ENCODE data around the gene TAS2R13. TPM values are rescaled to one million over a fixed set of nuclear protein-coding genes. Genes with fewer than 3 reads are reported as not detected.

Gene TAS2R13, protein sequence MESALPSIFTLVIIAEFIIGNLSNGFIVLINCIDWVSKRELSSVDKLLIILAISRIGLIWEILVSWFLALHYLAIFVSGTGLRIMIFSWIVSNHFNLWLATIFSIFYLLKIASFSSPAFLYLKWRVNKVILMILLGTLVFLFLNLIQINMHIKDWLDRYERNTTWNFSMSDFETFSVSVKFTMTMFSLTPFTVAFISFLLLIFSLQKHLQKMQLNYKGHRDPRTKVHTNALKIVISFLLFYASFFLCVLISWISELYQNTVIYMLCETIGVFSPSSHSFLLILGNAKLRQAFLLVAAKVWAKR
- total RNA-seq (ENCODE audit: unreplicated experiment), result 0.90 TPM
- long read RNA-seq, result 0 reads

DNA sequence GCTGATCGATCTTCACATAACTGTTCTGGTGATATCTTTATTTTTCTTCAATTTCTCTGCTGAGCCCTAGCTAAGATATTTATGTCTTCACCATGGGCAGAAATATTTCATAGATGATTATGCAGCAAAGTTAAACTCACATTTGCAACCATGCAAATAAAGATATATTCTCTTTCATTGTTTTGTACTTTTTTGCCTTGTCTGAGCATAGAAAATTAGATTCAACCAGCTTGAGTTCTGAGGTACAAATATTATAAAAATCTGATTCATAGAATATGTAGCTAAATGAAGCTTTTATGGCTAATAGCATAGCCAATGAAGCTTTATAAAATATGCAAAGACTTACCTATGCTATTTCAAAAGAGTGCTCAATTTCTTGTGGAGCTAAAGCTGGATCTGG, at the start of gene TAS2R13:
TSS of gene TAS2R13 (minus strand) at position 101 of the 400 bp plus-strand sequence. CDS start 264 bp downstream, outside the sequence.
- H3K4me1 Mint-ChIP-seq (ENCODE audit: unreplicated experiment), result peaks cover 3% of the 10 kb centered on the region
- H3K9me3 Mint-ChIP-seq (ENCODE audit: unreplicated experiment), result no peaks in the 10 kb centered on the region
- peaks cover 8% of the 10 kb centered on the region for H3K36me3 Mint-ChIP-seq (ENCODE audit: low read depth, unreplicated experiment)
- no peaks in the 10 kb centered on the region for H3K27me3 Mint-ChIP-seq (ENCODE audit: unreplicated experiment)
- DNase-seq (ENCODE audit: low spot score), result no peak
- no peak within 1 kb of the TSS for H3K27ac Mint-ChIP-seq (ENCODE audit: unreplicated experiment)
- TF ChIP-seq, protein P1, sequence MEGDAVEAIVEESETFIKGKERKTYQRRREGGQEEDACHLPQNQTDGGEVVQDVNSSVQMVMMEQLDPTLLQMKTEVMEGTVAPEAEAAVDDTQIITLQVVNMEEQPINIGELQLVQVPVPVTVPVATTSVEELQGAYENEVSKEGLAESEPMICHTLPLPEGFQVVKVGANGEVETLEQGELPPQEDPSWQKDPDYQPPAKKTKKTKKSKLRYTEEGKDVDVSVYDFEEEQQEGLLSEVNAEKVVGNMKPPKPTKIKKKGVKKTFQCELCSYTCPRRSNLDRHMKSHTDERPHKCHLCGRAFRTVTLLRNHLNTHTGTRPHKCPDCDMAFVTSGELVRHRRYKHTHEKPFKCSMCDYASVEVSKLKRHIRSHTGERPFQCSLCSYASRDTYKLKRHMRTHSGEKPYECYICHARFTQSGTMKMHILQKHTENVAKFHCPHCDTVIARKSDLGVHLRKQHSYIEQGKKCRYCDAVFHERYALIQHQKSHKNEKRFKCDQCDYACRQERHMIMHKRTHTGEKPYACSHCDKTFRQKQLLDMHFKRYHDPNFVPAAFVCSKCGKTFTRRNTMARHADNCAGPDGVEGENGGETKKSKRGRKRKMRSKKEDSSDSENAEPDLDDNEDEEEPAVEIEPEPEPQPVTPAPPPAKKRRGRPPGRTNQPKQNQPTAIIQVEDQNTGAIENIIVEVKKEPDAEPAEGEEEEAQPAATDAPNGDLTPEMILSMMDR (IDR thresholded peaks at IDR 0.05; ENCODE audit: unreplicated experiment), result no peak
- no peak within 1 kb of the TSS for H3K4me3 Mint-ChIP-seq (ENCODE audit: unreplicated experiment)

DNA sequence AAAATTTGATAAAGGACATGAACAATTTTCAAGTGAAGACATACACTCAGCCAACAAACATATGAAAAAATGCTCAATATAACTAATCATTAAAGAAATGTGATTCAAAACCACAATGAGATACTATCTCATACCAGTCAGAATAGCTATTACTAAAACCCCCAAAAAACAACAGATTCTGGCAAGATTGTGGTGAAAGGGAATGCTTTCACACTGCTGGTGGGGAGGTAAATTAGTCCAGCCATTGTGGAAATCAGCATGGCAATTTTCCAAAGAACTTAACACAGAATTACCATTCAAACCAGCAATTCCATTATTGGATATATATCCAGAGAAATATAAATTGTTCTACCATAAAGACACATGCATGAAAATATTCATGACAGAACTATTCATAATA, 48.4 kb upstream of the TAS2R13 start:
- H3K27ac Mint-ChIP-seq (ENCODE audit: unreplicated experiment), result no peak overlapping the region
- TF ChIP-seq, protein P1 (IDR thresholded peaks at IDR 0.05; ENCODE audit: unreplicated experiment), result no peak
- H3K36me3 Mint-ChIP-seq (ENCODE audit: low read depth, unreplicated experiment), result peaks cover 6% of the 10 kb centered on the region
- no peaks in the 10 kb centered on the region for H3K4me1 Mint-ChIP-seq (ENCODE audit: unreplicated experiment)
- DNase-seq (ENCODE audit: low spot score), result no peak
- H3K27me3 Mint-ChIP-seq (ENCODE audit: unreplicated experiment), result peaks cover 1% of the 10 kb centered on the region
- no peak overlapping the region for H3K4me3 Mint-ChIP-seq (ENCODE audit: unreplicated experiment)
- H3K9me3 Mint-ChIP-seq (ENCODE audit: unreplicated experiment), result no peaks in the 10 kb centered on the region

DNA sequence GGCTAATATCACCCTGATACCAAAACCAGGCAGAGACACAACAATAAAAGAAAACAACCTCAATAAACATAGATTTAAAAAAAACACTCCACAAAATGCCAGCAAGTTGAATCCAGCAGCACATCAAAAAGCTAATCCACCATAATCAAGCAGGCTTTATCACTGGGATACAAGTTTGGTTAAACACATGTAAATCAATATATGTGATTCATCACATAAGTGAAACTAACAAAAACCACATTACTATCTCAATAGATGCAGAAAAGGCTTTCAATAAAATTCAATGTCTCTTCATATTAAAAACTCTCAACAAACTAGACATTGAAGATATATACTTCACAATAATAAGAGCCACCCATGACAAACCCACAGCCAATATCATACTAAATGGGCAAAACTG, 46.7 kb upstream of the TAS2R13 start:
- DNase-seq (ENCODE audit: low spot score), result no peak
- Mint-ChIP-seq H3K9me3 (ENCODE audit: unreplicated experiment) (no peaks in the 10 kb centered on the region), H3K36me3 (ENCODE audit: low read depth, unreplicated experiment) (peaks cover 6% of the 10 kb centered on the region), H3K27ac (ENCODE audit: unreplicated experiment) (no peak overlapping the region), H3K4me3 (ENCODE audit: unreplicated experiment) (no peak overlapping the region), H3K4me1 (ENCODE audit: unreplicated experiment) (no peaks in the 10 kb centered on the region), H3K27me3 (ENCODE audit: unreplicated experiment) (peaks cover 1% of the 10 kb centered on the region)
- TF ChIP-seq, protein P1 (IDR thresholded peaks at IDR 0.05; ENCODE audit: unreplicated experiment), result no peak

DNA sequence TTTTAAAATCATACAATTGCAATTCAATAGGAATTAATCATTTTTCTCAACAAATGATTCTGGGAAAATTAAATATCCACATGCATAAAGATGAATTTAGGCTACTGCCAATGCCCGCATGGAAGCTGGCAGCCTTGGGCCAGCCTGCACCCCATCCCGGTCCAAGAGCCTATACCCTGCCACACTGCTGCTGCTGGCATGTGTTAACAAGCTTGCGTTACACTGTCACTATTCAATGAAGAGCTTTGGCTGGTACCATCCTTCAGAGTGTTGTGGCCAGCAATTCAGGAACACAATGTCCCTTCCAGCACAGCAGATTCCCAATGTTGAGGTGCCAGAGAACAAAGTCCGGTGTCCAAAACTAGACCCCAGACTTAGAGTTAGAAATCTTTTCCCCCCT, 43.3 kb upstream of the TAS2R13 start:
- Mint-ChIP-seq H3K36me3 (ENCODE audit: low read depth, unreplicated experiment) (peaks cover 14% of the 10 kb centered on the region), H3K4me1 (ENCODE audit: unreplicated experiment) (no peaks in the 10 kb centered on the region), H3K4me3 (ENCODE audit: unreplicated experiment) (no peak overlapping the region), H3K27ac (ENCODE audit: unreplicated experiment) (no peak overlapping the region), H3K27me3 (ENCODE audit: unreplicated experiment) (peaks cover 1% of the 10 kb centered on the region), H3K9me3 (ENCODE audit: unreplicated experiment) (no peaks in the 10 kb centered on the region)
- TF ChIP-seq, protein P1 (IDR thresholded peaks at IDR 0.05; ENCODE audit: unreplicated experiment), result no peak
- no peak for DNase-seq (ENCODE audit: low spot score)

DNA sequence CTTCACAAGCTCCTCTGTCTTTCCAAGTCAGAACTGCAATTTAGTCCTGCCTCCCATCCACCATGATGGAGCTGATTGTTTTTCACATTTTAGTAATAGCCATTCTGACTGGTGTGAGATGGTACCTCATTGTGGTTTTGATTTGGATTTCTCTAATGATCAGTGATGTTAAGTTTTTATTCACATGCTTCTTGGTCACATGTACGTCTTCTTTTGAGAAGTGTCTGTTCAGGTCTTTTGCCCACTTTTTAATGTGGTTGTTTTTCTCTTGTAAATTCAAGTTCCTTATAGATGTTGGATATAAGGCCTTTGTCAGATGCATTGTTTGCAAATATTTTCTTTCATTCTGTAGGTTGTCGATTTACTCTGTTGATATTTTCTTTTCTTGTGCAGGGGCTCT, 33.8 kb upstream of the TAS2R13 start:
- peaks cover 19% of the 10 kb centered on the region for H3K36me3 Mint-ChIP-seq (ENCODE audit: low read depth, unreplicated experiment)
- peaks cover 17% of the 10 kb centered on the region for H3K4me1 Mint-ChIP-seq (ENCODE audit: unreplicated experiment)
- no peak for DNase-seq (ENCODE audit: low spot score)
- H3K27ac Mint-ChIP-seq (ENCODE audit: unreplicated experiment), result no peak overlapping the region
- TF ChIP-seq, protein P1 (IDR thresholded peaks at IDR 0.05; ENCODE audit: unreplicated experiment), result no peak
- no peaks in the 10 kb centered on the region for H3K9me3 Mint-ChIP-seq (ENCODE audit: unreplicated experiment)
- no peak overlapping the region for H3K4me3 Mint-ChIP-seq (ENCODE audit: unreplicated experiment)
- H3K27me3 Mint-ChIP-seq (ENCODE audit: unreplicated experiment), result peaks cover 1% of the 10 kb centered on the region

Measured in endothelial cell (in vitro differentiated cells).